GM18909 (cell line): Measurements from ENCODE around the gene S100A6.
A peak's percentile ranks its signal among the peaks of the same experiment; 100 is the strongest.

Experiments
- ATAC-seq: cut with Tn5 transposase; IDR thresholded peaks from one replicate; pipeline ENCODE4 v1.9.1; 2021; ENCODE audit warnings: mild to moderate bottlenecking; ENCODE audit not compliant: unreplicated experiment, poor library complexity

S100A6 gene

DNA sequence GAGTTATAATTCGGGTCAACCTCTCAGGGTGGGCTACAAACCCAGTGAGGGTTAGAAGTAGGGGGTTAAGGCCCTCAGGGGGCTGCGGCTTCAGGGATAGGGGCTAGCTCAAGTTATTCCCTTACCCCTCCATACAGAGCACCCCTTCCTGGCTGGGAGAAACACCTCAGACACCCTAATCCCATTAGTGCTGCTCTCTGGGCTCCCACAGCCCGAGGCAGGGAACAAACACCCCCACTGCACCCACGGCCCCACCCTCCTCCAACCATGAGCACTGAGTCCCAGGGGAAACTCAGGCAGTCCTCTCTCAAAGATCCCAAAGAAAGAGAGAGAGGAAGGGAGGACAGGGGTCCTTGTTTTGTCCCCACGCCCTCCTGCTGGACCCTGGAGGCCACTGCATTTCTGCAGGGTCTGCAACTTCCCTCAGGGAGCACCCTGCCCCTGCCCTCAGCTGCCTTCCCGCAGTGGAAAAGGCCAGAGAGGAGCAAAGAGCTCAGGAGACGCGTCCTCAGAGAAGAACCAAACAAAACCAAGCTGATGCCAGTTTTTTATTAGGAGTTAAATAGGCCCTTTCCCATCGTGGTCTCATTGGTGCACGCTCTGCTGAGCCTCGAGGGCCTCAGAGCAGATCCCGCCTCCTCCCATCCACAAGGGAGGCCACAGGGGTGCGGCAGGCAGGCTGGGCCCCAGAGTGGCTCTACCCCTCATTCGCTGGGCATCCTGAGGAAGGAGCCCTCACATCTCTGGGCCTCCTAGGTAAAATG lies 11.2 kb upstream of the S100A6 start:
- ATAC-seq = no peak

- no peak for ATAC-seq
Measured at GRCh38 chr1:153546371-153546770, 10.6 kb upstream of the S100A6 start.

DNA sequence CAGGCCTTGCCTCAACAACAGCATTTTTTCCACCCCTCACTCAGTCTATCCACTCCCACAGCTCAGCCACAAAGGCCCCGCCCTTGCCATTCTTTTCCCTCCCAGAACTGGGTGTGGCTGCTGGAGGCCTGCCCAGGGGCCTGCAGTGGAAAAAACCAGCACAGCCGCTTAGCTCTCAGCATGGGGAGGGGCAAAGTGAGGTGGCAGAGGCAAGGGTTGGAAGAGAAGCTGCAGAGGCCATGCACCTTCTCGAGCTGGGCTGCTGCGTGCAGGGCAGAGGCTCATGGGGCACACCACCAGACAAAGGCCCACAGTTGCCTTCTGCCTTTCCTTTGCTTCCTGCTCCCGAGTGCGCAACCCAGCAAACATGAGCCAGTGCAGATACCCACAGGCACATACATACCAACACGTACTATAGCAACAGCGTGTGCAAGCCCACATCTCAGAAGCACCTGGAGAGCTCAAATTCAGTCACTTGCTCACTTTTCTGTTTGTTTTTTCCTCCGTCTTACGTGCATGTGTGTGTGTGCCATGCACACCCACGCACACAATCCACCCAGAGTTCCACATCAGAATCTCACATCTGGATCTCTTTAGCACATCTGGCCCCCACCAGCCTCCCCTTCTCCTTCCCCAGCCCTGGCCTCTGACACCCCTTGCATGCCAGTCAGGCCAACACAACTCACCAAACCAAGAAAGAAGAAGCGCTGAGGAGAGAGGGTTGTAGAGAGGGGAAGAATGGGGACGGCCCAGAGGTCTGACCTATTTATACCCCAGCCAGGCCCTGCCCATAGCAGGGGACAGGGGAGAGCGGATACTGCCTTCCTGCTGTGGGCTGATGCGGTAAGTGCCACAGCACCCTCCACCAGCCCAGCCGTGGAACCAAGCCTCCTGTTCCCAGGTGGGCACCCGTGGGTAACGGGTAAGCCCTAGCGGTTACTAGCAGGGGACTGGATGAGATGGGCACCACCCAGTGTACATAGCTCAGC lies 9.6 kb upstream of the S100A6 start, which contains the start of gene S100A4:
Gene S100A4 (minus strand): TSS at position 740 of the 989 bp plus-strand sequence. CDS start 1,012 bp downstream, outside the sequence.
- peak; percentile 72 for ATAC-seq

DNA sequence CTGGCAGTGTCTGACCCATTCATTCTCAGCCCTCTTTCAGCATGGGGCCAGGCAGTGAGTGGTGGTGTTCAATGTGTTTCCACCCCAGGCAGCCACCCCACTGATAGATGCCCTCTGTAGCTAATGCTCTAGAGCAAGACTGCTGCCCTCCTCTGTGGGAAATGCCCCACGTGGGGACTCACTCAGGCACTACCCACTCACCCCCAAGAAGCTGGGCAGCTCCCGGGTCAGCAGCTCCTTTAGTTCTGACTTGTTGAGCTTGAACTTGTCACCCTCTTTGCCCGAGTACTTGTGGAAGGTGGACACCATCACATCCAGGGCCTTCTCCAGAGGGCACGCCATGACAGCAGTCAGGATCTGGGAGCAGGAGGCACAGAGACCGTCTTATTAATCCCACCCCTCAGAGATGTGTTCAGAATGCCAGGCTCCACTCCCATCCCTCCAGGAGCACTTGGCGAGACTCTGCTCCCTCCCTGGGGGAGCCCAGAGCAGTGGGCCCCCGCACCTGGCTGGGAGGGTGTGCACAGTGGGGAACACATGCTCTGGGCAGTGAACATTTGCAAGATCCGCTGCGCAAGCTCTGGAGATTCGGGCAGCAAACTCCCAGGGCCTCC lies 8.8 kb upstream of the S100A6 start:
- ATAC-seq = peak; percentile 8

DNA sequence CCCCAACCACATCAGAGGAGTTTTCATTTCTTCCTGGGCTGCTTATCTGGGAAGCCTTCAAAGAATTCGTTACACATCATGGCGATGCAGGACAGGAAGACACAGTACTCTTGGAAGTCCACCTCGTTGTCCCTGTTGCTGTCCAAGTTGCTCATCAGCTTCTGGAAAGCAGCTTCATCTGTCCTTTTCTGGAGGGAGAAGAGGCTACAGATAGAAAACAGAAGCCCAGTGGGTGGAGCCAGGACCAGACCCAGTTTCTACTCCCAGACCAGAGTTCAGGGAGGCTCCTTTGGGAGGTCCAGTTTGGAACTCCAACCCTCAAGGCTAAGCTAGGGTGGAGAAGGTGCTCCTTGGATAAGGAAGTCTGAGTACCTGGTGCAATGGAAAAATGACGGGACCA lies 7.9 kb upstream of the S100A6 start:
- no peak for ATAC-seq

DNA sequence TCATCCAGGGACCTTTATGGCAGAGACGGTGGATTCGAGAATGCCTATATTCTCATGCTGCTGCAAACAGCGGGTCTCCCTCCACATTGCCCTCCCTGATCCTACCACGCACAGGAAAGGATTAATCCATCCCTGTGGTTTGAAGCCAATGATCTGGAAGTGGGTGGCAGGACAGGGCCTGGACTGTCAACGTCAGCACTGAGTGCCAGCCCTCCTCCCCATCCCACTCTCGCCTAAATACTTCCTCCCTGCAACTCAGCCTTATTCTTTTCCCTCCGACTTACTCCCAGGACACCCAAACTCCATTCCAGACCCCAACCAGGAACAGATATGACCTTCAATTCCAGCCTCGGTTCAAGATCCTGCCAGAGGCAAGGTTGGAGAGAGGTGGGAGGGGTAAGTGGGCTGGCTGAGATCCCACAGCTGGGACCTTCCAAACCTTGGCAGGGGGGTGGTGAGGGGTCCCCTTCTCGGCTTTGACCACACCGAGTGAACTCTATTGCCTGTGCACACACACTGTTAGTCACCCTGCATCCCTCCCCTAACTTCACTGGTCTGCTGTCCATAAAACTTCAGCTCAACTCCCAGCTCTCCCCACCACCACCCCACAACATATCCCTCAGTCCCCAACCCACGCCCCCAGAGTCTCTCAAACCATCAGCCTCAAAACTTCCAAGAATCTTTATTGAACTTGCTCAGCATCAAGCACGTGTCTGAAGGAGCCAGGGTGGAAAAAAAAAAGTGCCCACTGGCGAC lies 7.3 kb upstream of the S100A6 start:
- no peak for ATAC-seq

DNA sequence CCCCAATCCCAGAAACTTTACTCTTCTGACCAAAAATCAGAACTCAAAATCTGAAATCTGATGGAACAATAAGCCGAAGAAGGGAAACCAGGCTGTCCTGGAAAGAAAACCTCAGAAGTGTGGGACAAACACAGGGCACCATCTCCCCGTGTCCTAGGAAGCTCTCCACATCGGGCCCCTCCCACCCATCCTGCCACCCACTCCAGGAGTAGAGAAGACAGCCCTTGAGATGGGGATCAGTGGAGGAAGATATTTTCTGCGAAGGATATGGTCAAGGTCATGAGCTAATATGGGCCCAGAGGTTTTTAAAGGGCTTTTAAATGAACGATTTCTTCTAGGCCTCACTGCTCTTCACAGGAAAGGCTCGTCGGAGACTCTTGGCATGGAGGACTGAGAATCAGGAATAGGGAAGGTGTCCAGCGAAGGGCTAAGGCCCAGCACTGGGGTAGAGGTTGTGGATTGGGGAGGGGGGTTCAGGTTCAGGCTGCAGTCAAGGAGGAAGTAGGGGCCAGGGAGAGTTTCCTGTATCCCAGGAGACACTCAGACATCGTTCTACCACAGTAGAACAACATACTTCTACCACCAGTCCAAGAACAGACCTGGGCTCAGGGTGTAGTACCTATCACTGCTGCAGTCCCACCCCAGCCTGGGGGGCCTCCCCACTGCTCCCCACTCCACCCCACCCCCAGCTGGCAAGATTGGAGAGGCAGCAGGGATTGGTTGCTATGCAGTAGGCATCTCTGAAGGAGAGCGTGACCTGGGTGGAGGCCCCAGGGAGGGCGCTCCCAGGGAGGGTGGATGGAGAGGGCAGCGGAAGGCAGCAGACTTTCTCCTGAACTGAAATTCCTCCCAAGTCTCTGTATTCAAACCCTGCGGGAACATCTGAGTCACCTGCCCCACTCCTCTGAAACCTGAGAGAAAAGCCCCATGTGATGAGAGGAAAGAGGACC lies 6.1 kb upstream of the S100A6 start:
- no peak for ATAC-seq

GRCh38 chr1:153540394-153541361 lies 4.9 kb upstream of the S100A6 start, which contains the start of gene S100A5:
Gene S100A5, minus strand, starts transcription at chr1:153540934. Its CDS starts 743 bp downstream, at chr1:153540191.
- ATAC-seq = no peak

DNA sequence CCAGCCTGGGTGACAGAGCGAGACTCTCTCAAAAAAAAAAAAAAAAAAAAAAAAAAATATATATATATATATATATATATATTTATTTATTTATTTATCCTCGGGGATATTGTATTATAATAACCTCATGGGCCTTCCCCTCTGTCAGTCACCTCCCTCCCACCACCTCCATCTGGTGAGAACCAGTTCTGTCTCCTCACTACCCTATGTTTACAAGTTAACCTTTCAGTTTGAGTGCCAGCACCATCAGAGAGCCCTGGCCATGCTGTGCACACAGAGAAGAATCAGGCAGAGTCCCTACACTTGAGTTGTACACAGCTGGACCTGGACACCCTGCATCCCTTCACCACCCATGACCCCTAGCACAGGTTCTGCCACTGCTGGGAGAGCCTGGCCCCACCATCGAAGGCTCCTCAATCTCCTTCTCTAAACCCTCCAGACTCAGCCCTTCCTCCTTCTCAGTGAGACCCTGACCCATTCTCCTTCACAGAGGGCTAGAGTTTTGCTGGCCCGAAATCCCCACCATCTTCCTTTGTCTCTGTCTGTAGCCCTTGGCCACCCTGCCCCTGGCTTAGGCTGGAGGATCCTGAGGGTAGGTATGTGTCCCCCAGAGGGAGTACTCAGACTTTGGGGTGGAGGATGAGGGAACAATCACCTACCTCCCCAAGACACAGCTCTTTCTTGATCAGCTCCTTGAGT lies 3.8 kb upstream of the S100A6 start:
- no peak for ATAC-seq

DNA sequence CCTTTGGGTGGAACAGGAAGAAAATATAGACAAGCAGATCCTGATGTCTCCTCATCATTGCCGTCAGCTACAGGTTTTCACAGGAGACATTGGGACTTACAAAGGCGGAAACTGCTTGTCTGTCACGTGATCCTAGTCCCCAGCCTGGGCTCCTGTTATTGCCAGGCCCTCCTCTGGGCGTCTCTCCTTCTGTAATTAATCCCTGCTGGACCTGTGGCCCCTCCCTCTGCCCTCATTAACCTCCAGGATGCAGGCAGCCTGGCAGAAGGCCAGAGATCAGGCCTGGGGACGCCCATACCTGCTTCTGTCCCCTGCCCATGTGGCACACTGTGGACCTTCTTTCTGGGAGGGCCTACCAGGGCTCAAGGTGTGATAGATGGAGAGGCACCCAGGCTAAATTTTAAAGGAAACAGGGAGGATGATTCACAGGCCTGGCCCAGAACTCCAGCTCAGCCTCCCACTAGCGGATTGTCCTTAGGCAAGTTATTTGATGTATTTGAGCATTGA lies 2.6 kb upstream of the S100A6 start:
- no peak for ATAC-seq

DNA sequence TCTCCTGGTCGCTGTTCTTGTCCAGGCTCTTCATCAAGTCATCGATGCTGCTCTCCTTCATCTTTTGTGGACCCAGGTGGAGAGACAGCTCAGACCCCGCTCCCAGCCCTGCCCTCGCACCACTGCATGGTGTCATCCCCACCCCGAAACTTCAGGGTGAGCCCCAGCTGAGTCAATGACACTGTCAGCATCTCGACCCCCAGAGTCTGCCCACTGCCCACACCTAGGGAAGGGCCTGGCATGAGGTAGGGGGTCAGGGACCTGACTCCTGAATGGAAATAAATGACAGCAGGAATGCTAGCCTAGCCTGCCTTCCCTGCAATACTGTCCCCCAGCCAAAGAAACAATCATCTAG lies 1.6 kb upstream of the S100A6 start:
- ATAC-seq = no peak

GRCh38 chr1:153536671-153537375 lies 1.0 kb upstream of the S100A6 start:
- ATAC-seq = no peak

GRCh38 chr1:153536012-153536670 lies 350 bp upstream of the S100A6 start:
- ATAC-seq = peak; percentile 46

DNA sequence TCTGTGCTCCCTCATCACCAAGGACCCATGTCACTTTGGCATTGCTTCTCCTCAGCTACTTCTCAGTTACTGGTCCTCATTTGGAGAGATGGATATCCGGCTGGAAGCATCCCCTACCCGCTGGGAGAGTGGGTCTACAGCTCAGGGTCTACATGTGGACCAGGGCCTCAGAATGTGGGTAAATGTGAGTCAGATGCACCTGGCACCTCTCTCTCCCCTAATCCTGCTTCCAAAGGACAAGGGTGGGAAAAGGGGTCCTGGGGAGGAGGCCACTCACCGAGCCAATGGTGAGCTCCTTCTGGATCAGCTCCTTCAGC lies 908 bp downstream of the S100A6 start:
- no peak for ATAC-seq

DNA sequence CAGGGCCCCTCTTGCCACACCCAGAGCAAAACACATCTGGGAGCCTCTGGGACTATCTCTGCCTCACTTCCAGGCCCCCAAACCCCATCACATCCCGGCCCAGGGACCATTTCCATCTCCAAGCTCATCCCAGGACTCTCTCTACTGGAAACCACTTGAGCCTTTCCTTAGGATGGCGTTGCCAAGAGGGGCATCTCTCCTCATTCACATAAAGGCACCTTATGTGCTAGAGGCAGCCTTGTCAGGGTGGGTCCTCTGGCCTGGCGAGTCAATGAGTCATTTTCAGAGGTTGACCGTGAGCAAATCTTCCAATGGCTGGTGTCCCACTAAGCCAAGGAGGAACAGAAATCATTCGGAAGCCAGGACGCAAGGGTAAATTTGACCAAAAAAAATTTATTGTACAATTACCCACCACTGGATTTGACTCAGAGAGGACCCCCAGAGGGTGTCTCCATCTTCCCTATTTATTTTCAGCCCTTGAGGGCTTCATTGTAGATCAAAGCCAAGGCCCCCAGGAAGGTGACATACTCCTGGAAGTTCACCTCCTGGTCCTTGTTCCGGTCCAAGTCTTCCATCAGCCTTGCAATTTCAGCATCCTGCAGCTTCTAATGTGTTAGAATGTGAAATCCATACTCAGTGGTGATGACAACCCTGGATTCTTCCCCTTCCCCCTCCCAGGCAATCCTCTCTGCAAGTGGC lies 1.4 kb downstream of the S100A6 start:
- no peak for ATAC-seq
